K562 (cell line): Measurements from ENCODE around the gene ABCA1.

ENCODE experiments used
- BRF2 ChIP-seq: IDR thresholded peaks from 3 replicates; pipeline ENCODE4 v1.6.1; 2011; ENCODE audit warnings: borderline replicate concordance, mild to moderate bottlenecking; ENCODE audit not compliant: insufficient read length, insufficient read depth
- CEBPB ChIP-seq: fragments of 450-650 bp; IDR thresholded peaks from 2 replicates; pipeline ENCODE4 v1.6.1; 2016; ENCODE audit warnings: missing genetic modification characterization, missing compliant biosample characterization
- ELF4 ChIP-seq: fragments of 450-650 bp; formaldehyde crosslinking; IDR thresholded peaks from 2 replicates; pipeline ENCODE4 v1.4.0; 2022; ENCODE audit warnings: missing genetic modification characterization
- MAX ChIP-seq: sonication (generic); formaldehyde crosslinking; IDR thresholded peaks from 2 replicates; pipeline ENCODE4 v1.9.0; 2022; ENCODE audit warnings: mild to moderate bottlenecking, missing genetic modification reagents
- MXI1 ChIP-seq: IDR thresholded peaks from 2 replicates; pipeline ENCODE4 v1.6.1; 2011; ENCODE audit warnings: low read depth, mild to moderate bottlenecking, improper control_type of control experiment, low read length
- PHTF2 ChIP-seq: fragments of 250-450 bp; sonication (Bioruptor Pico); IDR thresholded peaks from 2 replicates; pipeline ENCODE4 v1.5.0; 2021; ENCODE audit warnings: mild to moderate bottlenecking
- POLR2A ChIP-seq: fragments of 450-650 bp; conservative IDR thresholded peaks from 2 replicates; pipeline ENCODE4 v1.6.1; 2016
- POLR3A ChIP-seq: IDR thresholded peaks from 2 replicates; pipeline ENCODE4 v1.6.1; 2011; ENCODE audit warnings: borderline replicate concordance, mild to moderate bottlenecking, moderate library complexity; ENCODE audit not compliant: insufficient read length, insufficient read depth; ENCODE audit errors: extremely low read depth
- REST ChIP-seq, 2 experiments: fragments of 450-650 bp; formaldehyde crosslinking in 1 of 2; IDR thresholded peaks; 2 replicates each; pipeline versions ENCODE4 v1.4.0 to v1.6.1; 2014 to 2020; ENCODE audit warnings: mild to moderate bottlenecking in 2 of 2, borderline replicate concordance in 1 of 2, low read depth in 1 of 2
- SRF ChIP-seq, 2 experiments: fragments of 250-450, 450-650 bp in 1 of 2; sonication (Bioruptor Pico) in 1 of 2; sonication (generic) in 1 of 2; formaldehyde crosslinking; IDR thresholded peaks; 2 replicates each; pipeline versions ENCODE4 v1.5.0 to v1.5.1; 2020 to 2022; ENCODE audit warnings: mild to moderate bottlenecking in 1 of 2, missing genetic modification reagents in 1 of 2
- TCF7L2 ChIP-seq: fragments of 150-350 bp; IDR thresholded peaks from 2 replicates; pipeline ENCODE4 v1.6.1; 2016; ENCODE audit warnings: low read depth, mild to moderate bottlenecking, low read length, moderate library complexity

DNA sequence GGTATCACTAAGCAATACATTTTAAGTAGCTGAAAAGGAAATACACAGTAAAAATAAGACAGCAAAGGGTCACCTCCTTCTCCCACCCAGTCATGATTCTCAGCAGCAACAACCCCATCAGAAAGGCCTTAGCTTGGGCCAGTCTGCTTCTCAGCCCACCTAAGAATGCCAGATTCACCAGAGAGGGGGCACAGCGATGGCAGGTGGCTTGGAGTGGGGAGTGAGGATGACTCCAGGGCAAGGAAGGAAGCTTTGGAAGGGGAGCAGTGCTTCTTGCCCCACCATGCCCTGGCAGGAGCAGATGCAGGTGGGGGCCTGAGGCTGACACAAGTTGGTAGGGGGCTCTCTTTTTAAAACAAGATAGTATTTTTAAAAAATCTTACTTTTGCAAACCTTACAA lies 51.4 kb downstream of the ABCA1 start:
- TF ChIP-seq ELF4 (CRISPR knock-in tag) (no peak), REST (IDR thresholded peaks at IDR 0.05; ENCODE audit: borderline replicate concordance) (no peak), REST (CRISPR knock-in tag; IDR thresholded peaks at IDR 0.05; ENCODE audit: low read depth) (no peak), CEBPB (no peak), POLR3A (no peak), BRF2 (no peak), MAX (no peak), POLR2A (no peak), MXI1 (no peak), PHTF2 (CRISPR knock-in tag) (no peak), SRF (CRISPR knock-in tag; IDR thresholded peaks at IDR 0.05) (no peak), TCF7L2 (no peak)
